T-helper 22 cell (primary cell): ENCODE measurements around the gene PAK1.
"Not testable (repeated sequence)": the region's sequence is repeated elsewhere in the genome, so short reads cannot be mapped to it uniquely, and the experiment has no call there.

ENCODE experiments used
- DNase-seq: peaks from one replicate; pipeline ENCODE4 v3.0.0-alpha.2; 2020; ENCODE audit warnings: low read depth

Gene PAK1

GRCh38 chr11:77303328-77303727, 170.6 kb downstream of the PAK1 start:
- DNase-seq, result no peak

GRCh38 chr11:77302752-77303151, 171.1 kb downstream of the PAK1 start:
- DNase-seq, result no peak

GRCh38 chr11:77301510-77301909, 172.4 kb downstream of the PAK1 start, which contains the start of gene GDPD4:
Gene GDPD4, minus strand, starts transcription at chr11:77301686. Its CDS starts 16,549 bp downstream, at chr11:77285137.
- DNase-seq, result no peak

GRCh38 chr11:77300695-77301094, 173.2 kb downstream of the PAK1 start:
- DNase-seq, result no peak

- not testable (repeated sequence) for DNase-seq
Observed at GRCh38 chr11:77300028-77300427, 173.9 kb downstream of the PAK1 start.

GRCh38 chr11:77299528-77299993, 174.3 kb downstream of the PAK1 start:
- no peak for DNase-seq

GRCh38 chr11:77294040-77294439, 179.9 kb downstream of the PAK1 start:
- no peak for DNase-seq

- no peak for DNase-seq
Observed at GRCh38 chr11:77289737-77290136, 184.2 kb downstream of the PAK1 start.

GRCh38 chr11:77287615-77288273, 186.2 kb downstream of the PAK1 start:
- no peak for DNase-seq

- no peak for DNase-seq
Observed at GRCh38 chr11:77287136-77287535, 186.8 kb downstream of the PAK1 start.

GRCh38 chr11:77284476-77285468, 189.1 kb downstream of the PAK1 start:
- no peak for DNase-seq

GRCh38 chr11:77283101-77283500, 190.8 kb downstream of the PAK1 start:
- DNase-seq, result no peak

GRCh38 chr11:77278595-77279506, 195.0 kb downstream of the PAK1 start:
- no peak for DNase-seq

GRCh38 chr11:77276271-77276670, 197.6 kb downstream of the PAK1 start:
- no peak for DNase-seq
